GM23338 (cell line): ENCODE results near the gene MPHOSPH9. TPM values are rescaled to one million over a fixed set of nuclear protein-coding genes. Genes with fewer than 3 reads are reported as not detected.

ENCODE experiments used
- ATAC-seq: fragments of 200-7000 bp; cut with Tn5 transposase; 3 replicates; pipeline ENCODE4 v1.9.1; 2020
- DNase-seq: peaks from one replicate; pipeline ENCODE4 v3.0.0-alpha.2; 2015; ENCODE audit warnings: low spot score
- H2AFZ ChIP-seq: fragments of 200-600 bp; sonication (generic); 2 replicates; pipeline ENCODE4 v1.8.0; 2016; ENCODE audit warnings: antibody characterized with exemption, mild to moderate bottlenecking, moderate library complexity
- H3F3A ChIP-seq: fragments of 200-600 bp; sonication (generic); replicated peaks from 2 replicates; pipeline ENCODE4 v1.8.0; 2017; ENCODE audit warnings: antibody characterized with exemption, mixed run types, low read depth
- H3K27ac ChIP-seq: fragments of 200-600 bp; sonication (generic); 2 replicates; pipeline ENCODE4 v1.6.1; 2016; ENCODE audit warnings: low read depth
- H3K27me3 ChIP-seq: fragments of 200-600 bp; sonication (generic); 2 replicates; pipeline ENCODE4 v1.8.0; 2016; ENCODE audit warnings: mild to moderate bottlenecking, mixed run types, moderate library complexity; ENCODE audit not compliant: insufficient read depth
- H3K36me3 ChIP-seq: fragments of 200-600 bp; sonication (generic); 2 replicates; pipeline ENCODE4 v1.8.0; 2016; ENCODE audit warnings: mild to moderate bottlenecking; ENCODE audit not compliant: insufficient read depth
- H3K4me1 ChIP-seq: fragments of 200-600 bp; sonication (generic); 2 replicates; pipeline ENCODE4 v1.8.0; 2016; ENCODE audit warnings: mild to moderate bottlenecking, moderate library complexity; ENCODE audit not compliant: insufficient read depth
- H3K4me2 ChIP-seq: fragments of 200-600 bp; sonication (generic); 2 replicates; pipeline ENCODE4 v1.7.1; 2017; ENCODE audit warnings: mixed run types
- H3K4me3 ChIP-seq: fragments of 200-600 bp; sonication (generic); 2 replicates; pipeline ENCODE4 v1.6.1; 2016; ENCODE audit warnings: mixed run types
- H3K79me2 ChIP-seq: fragments of 200-600 bp; sonication (generic); replicated peaks from 2 replicates; pipeline ENCODE4 v1.8.0; 2017; ENCODE audit warnings: mild to moderate bottlenecking; ENCODE audit not compliant: insufficient read depth
- H3K9me2 ChIP-seq: fragments of 200-600 bp; sonication (generic); 2 replicates; pipeline ENCODE4 v1.8.0; 2017; ENCODE audit not compliant: insufficient read depth
- H4K20me1 ChIP-seq: fragments of 200-600 bp; sonication (generic); replicated peaks from 2 replicates; pipeline ENCODE4 v1.8.0; 2017; ENCODE audit warnings: mild to moderate bottlenecking; ENCODE audit not compliant: insufficient read depth
- H3K27ac Mint-ChIP-seq: 2 replicates; pipeline ENCODE4 v1.8.0; 2020; ENCODE audit warnings: inconsistent platforms, mild to moderate bottlenecking, moderate library complexity, mixed read lengths
- H3K27me3 Mint-ChIP-seq: 3 replicates; pipeline ENCODE4 v1.8.0; 2022; ENCODE audit warnings: low read depth, mild to moderate bottlenecking, moderate library complexity, mixed read lengths, inconsistent platforms; ENCODE audit not compliant: insufficient read depth, poor library complexity
- H3K36me3 Mint-ChIP-seq: 3 replicates; pipeline ENCODE4 v1.8.0; 2021; ENCODE audit warnings: low read depth, mild to moderate bottlenecking, inconsistent platforms, moderate library complexity, mixed read lengths
- H3K4me1 Mint-ChIP-seq: 3 replicates; pipeline ENCODE4 v1.8.0; 2020; ENCODE audit warnings: mild to moderate bottlenecking, inconsistent platforms, mixed read lengths
- H3K4me3 Mint-ChIP-seq: 3 replicates; pipeline ENCODE4 v1.8.0; 2021; ENCODE audit warnings: moderate library complexity, mild to moderate bottlenecking, inconsistent platforms, mixed read lengths
- H3K9me3 Mint-ChIP-seq: 3 replicates; pipeline ENCODE4 v1.8.0; 2020; ENCODE audit warnings: moderate library complexity, mild to moderate bottlenecking, inconsistent platforms, mixed read lengths
- CREB1 ChIP-seq: fragments of 250-450 bp; sonication (Bioruptor Pico); IDR thresholded peaks from 2 replicates; pipeline ENCODE4 v1.5.0; 2020; ENCODE audit warnings: low read depth, mild to moderate bottlenecking, moderate library complexity
- JUNB ChIP-seq: IDR thresholded peaks from one replicate; pipeline ENCODE4 v1.6.1; 2016; ENCODE audit warnings: antibody characterized with exemption; ENCODE audit not compliant: unreplicated experiment
- STAT1 ChIP-seq: IDR thresholded peaks from one replicate; pipeline ENCODE4 v1.6.1; 2016; ENCODE audit warnings: antibody characterized with exemption; ENCODE audit not compliant: unreplicated experiment
- ZNF114 ChIP-seq: fragments of 250-450 bp; sonication (Bioruptor Pico); IDR thresholded peaks from 2 replicates; pipeline ENCODE4 v1.5.0; 2020; ENCODE audit warnings: mild to moderate bottlenecking, moderate library complexity
- polyA plus RNA-seq: library from polyadenylated mRNA; unstranded; fragments of >200 nt; fragmentation: Nextera tagmentation; extraction: Ambion mirVana; gene quantifications from 2 replicates; pipeline ENCODE4 v1.2.1, GENCODE V29; 2016
- total RNA-seq: library from RNA; depleted of rRNA; stranded (reverse); fragments of >200 nt; shearing (Covaris generic); gene quantifications from 2 replicates; pipeline ENCODE4 v1.2.3, GENCODE V29; 2014
- TF ChIP-seq, protein P1 (sequence below): IDR thresholded peaks from one replicate; pipeline ENCODE4 v1.6.1; 2018; ENCODE audit warnings: antibody characterized with exemption; ENCODE audit not compliant: unreplicated experiment
- TF ChIP-seq, protein P2 (sequence below), 2 experiments: fragments of 200-600 bp in 1 of 2; sonication (generic) in 1 of 2; conservative IDR thresholded peaks; 2 replicates each; pipeline versions ENCODE4 v1.5.1 to v1.6.1; 2016 to 2017; ENCODE audit warnings: antibody characterized with exemption in 2 of 2, low read depth in 2 of 2, mild to moderate bottlenecking in 2 of 2, moderate library complexity in 1 of 2
- TF ChIP-seq, protein P3 (sequence below): fragments of 250-450 bp; sonication (Bioruptor Pico); IDR thresholded peaks from 2 replicates; pipeline ENCODE4 v1.5.0; 2020; ENCODE audit warnings: mild to moderate bottlenecking, moderate library complexity
- TF ChIP-seq, protein P4 (sequence below): IDR thresholded peaks from 2 replicates; pipeline ENCODE4 v1.6.1; 2016; ENCODE audit warnings: antibody characterized with exemption

Gene MPHOSPH9
- total and polyA plus RNA-seq, 2 experiments from 2014 or later, result 30.5 to 77.9 TPM

DNA sequence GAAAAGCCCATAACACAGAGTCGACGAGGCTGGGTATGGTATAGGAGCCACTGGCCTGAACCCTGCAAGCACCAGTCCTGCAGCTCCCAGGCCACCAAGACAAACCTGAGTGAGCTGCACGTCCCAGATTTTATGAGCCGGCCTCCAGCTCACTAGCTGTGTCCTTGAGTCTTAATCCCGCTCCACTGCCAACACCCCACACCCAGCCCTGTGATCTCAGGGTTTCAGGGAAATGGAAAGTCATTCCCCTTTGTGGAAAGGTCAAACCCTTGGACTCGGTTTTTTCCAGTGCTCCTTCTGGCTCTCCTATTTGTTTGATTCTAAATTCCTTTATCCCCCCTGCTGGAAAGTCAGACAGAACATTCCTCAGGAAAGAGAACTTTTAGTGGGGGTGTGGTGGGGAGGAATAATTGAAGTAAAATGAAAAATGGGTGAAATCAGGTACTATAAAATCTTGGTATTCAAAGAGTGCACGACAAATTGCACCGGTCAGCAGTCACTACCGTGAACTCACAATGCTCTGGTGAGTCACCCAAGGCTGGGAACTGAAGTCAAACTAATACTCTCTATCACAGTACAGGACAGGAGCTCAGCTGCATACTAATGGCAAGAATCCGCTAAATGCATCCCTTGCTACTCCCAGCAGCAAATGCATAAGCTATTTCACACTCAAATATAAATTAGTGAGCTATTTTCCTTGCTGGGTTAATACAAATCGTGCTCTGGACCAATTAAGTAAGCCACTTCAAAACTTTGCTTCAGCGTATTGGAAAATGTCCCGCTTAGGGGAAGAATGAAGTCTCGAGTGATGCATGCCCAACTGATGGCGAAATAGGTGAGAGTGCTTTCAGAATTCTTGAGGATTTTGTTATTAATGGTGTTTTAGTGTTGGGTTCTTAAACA, 91.1 kb downstream of the MPHOSPH9 start (continued):
- TF ChIP-seq, protein P1, sequence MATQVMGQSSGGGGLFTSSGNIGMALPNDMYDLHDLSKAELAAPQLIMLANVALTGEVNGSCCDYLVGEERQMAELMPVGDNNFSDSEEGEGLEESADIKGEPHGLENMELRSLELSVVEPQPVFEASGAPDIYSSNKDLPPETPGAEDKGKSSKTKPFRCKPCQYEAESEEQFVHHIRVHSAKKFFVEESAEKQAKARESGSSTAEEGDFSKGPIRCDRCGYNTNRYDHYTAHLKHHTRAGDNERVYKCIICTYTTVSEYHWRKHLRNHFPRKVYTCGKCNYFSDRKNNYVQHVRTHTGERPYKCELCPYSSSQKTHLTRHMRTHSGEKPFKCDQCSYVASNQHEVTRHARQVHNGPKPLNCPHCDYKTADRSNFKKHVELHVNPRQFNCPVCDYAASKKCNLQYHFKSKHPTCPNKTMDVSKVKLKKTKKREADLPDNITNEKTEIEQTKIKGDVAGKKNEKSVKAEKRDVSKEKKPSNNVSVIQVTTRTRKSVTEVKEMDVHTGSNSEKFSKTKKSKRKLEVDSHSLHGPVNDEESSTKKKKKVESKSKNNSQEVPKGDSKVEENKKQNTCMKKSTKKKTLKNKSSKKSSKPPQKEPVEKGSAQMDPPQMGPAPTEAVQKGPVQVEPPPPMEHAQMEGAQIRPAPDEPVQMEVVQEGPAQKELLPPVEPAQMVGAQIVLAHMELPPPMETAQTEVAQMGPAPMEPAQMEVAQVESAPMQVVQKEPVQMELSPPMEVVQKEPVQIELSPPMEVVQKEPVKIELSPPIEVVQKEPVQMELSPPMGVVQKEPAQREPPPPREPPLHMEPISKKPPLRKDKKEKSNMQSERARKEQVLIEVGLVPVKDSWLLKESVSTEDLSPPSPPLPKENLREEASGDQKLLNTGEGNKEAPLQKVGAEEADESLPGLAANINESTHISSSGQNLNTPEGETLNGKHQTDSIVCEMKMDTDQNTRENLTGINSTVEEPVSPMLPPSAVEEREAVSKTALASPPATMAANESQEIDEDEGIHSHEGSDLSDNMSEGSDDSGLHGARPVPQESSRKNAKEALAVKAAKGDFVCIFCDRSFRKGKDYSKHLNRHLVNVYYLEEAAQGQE, result no peak
- TF ChIP-seq, protein P2, sequence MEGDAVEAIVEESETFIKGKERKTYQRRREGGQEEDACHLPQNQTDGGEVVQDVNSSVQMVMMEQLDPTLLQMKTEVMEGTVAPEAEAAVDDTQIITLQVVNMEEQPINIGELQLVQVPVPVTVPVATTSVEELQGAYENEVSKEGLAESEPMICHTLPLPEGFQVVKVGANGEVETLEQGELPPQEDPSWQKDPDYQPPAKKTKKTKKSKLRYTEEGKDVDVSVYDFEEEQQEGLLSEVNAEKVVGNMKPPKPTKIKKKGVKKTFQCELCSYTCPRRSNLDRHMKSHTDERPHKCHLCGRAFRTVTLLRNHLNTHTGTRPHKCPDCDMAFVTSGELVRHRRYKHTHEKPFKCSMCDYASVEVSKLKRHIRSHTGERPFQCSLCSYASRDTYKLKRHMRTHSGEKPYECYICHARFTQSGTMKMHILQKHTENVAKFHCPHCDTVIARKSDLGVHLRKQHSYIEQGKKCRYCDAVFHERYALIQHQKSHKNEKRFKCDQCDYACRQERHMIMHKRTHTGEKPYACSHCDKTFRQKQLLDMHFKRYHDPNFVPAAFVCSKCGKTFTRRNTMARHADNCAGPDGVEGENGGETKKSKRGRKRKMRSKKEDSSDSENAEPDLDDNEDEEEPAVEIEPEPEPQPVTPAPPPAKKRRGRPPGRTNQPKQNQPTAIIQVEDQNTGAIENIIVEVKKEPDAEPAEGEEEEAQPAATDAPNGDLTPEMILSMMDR (conservative IDR thresholded peaks at IDR 0.05; ENCODE audit: low read depth in 2 of 2), result no peak

DNA sequence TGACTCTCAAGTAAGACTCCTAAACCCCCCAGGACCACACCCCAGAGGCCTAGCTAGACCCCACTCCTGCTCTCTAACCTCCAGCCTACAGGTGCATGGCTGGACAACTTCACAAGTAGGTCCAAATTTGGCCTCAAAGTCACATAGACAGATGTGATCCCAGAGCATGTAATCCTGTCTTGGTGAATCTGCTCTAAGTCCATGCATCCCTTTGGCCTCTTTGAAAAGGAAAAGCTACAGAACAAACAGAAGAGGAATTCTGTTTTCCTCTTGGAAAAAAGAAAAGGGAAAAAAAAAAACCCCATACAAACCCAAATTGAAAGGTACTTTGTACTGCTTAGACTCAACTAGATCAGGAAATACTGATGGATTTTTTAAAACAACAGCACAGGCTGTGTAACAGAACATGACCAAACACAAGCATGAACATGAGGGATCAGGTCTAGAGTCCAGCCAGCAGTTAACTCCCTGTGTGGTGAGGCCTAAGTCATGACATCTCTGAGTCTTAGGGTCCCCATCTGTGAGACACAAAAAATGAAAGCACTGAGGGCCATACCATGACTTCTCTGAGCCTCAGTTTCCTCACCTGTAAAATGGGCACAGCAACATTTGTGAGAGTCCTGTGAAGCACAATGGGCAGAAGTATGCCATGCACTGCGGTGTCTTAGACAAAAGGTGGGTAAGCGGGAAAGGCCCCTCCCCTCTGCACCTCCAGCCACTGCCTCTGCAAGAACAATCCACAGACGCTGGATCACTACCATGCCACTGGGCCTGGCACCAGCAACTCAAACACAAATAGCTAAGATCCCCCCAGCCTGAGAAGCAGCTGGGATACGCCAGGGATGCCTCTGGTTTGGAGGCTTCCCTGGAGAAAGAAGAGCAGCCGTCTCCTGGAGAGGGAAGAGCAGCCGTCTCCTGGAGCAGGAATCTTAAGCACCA, 92.0 kb downstream of the MPHOSPH9 start:
- H3K4me1 ChIP-seq, result peaks cover 13% of the 10 kb centered on the region
- H3F3A ChIP-seq, result no peaks in the 10 kb centered on the region; the same call in 1 of the 2 replicates
- peaks cover 30% of the 10 kb centered on the region for H3K4me1 Mint-ChIP-seq
- H3K9me2 ChIP-seq, result no peaks in the 10 kb centered on the region
- no peak overlapping the region for H3K4me3 Mint-ChIP-seq
- DNase-seq (no peak), ATAC-seq (peak; percentile 12; the same call in 2 of the 3 replicates)
- no peaks in the 10 kb centered on the region for H3K9me3 Mint-ChIP-seq
- no peak overlapping the region for H3K27ac ChIP-seq
- no peaks in the 10 kb centered on the region for H3K36me3 Mint-ChIP-seq
- H2AFZ ChIP-seq, result no peak overlapping the region
- peaks cover 17% of the 10 kb centered on the region for H3K27me3 Mint-ChIP-seq
- no peaks in the 10 kb centered on the region for H3K79me2 ChIP-seq
- H3K27ac Mint-ChIP-seq, result no peak overlapping the region; the same call in 1 of the 2 replicates
- no peak overlapping the region for H3K4me3 ChIP-seq
- no peaks in the 10 kb centered on the region for H3K36me3 ChIP-seq
- no peaks in the 10 kb centered on the region for H3K27me3 ChIP-seq
- H4K20me1 ChIP-seq, result no peaks in the 10 kb centered on the region; the same call in 1 of the 2 replicates
- no peak overlapping the region for H3K4me2 ChIP-seq
- no peak for TF ChIP-seq STAT1
- TF ChIP-seq ZNF114, result no peak
- no peak for TF ChIP-seq CREB1 (CRISPR knock-in tag)
- TF ChIP-seq, protein P3, sequence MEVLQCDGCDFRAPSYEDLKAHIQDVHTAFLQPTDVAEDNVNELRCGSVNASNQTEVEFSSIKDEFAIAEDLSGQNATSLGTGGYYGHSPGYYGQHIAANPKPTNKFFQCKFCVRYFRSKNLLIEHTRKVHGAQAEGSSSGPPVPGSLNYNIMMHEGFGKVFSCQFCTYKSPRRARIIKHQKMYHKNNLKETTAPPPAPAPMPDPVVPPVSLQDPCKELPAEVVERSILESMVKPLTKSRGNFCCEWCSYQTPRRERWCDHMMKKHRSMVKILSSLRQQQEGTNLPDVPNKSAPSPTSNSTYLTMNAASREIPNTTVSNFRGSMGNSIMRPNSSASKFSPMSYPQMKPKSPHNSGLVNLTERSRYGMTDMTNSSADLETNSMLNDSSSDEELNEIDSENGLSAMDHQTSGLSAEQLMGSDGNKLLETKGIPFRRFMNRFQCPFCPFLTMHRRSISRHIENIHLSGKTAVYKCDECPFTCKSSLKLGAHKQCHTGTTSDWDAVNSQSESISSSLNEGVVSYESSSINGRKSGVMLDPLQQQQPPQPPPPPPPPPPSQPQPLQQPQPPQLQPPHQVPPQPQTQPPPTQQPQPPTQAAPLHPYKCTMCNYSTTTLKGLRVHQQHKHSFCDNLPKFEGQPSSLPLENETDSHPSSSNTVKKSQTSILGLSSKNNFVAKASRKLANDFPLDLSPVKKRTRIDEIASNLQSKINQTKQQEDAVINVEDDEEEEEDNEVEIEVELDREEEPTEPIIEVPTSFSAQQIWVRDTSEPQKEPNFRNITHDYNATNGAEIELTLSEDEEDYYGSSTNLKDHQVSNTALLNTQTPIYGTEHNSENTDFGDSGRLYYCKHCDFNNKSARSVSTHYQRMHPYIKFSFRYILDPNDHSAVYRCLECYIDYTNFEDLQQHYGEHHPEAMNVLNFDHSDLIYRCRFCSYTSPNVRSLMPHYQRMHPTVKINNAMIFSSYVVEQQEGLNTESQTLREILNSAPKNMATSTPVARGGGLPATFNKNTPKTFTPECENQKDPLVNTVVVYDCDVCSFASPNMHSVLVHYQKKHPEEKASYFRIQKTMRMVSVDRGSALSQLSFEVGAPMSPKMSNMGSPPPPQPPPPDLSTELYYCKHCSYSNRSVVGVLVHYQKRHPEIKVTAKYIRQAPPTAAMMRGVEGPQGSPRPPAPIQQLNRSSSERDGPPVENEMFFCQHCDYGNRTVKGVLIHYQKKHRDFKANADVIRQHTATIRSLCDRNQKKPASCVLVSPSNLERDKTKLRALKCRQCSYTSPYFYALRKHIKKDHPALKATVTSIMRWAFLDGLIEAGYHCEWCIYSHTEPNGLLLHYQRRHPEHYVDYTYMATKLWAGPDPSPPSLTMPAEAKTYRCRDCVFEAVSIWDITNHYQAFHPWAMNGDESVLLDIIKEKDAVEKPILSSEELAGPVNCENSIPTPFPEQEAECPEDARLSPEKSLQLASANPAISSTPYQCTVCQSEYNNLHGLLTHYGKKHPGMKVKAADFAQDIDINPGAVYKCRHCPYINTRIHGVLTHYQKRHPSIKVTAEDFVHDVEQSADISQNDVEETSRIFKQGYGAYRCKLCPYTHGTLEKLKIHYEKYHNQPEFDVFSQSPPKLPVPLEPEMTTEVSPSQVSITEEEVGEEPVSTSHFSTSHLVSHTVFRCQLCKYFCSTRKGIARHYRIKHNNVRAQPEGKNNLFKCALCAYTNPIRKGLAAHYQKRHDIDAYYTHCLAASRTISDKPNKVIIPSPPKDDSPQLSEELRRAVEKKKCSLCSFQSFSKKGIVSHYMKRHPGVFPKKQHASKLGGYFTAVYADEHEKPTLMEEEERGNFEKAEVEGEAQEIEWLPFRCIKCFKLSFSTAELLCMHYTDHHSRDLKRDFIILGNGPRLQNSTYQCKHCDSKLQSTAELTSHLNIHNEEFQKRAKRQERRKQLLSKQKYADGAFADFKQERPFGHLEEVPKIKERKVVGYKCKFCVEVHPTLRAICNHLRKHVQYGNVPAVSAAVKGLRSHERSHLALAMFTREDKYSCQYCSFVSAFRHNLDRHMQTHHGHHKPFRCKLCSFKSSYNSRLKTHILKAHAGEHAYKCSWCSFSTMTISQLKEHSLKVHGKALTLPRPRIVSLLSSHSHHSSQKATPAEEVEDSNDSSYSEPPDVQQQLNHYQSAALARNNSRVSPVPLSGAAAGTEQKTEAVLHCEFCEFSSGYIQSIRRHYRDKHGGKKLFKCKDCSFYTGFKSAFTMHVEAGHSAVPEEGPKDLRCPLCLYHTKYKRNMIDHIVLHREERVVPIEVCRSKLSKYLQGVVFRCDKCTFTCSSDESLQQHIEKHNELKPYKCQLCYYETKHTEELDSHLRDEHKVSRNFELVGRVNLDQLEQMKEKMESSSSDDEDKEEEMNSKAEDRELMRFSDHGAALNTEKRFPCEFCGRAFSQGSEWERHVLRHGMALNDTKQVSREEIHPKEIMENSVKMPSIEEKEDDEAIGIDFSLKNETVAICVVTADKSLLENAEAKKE (CRISPR knock-in tag), result no peak
- TF ChIP-seq, protein P4, sequence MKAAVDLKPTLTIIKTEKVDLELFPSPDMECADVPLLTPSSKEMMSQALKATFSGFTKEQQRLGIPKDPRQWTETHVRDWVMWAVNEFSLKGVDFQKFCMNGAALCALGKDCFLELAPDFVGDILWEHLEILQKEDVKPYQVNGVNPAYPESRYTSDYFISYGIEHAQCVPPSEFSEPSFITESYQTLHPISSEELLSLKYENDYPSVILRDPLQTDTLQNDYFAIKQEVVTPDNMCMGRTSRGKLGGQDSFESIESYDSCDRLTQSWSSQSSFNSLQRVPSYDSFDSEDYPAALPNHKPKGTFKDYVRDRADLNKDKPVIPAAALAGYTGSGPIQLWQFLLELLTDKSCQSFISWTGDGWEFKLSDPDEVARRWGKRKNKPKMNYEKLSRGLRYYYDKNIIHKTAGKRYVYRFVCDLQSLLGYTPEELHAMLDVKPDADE, result no peak
- no peak for TF ChIP-seq JUNB
